ENCODE data around the gene RUVBL2.
"Not testable (repeated sequence)": the region's sequence is repeated elsewhere in the genome, so short reads cannot be mapped to it uniquely, and the experiment has no call there.

The RUVBL2 gene

DNA sequence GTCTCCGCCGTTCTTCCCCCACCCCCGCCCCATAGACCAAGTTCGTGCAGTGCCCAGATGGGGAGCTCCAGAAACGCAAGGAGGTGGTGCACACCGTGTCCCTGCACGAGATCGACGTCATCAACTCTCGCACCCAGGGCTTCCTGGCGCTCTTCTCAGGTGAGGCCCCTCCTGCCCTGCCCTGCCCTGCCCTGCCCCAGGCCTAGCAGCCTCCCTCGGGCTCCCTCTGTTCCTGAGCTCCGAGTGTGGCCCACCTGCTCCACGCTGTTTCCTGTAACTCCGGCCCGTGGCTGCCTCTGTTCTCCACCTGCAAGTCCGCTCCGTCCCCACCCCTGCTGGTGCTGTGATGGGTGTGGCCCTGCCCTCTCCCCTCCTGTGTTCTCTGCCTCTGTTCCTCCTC, 16.8 kb downstream of the RUVBL2 start:
- no peaks in the 10 kb centered on the region for H3K9me3 ChIP-seq (ENCODE audit: control insufficient read depth in 2 of 2, low read length in 2 of 2)
- no peaks in the 10 kb centered on the region for H3K4me1 ChIP-seq (ENCODE audit: control insufficient read depth, insufficient read depth, low read length)
- H3K9ac ChIP-seq (ENCODE audit: low read length in 2 of 2), result no peak overlapping the region
- H3K27me3 ChIP-seq (ENCODE audit: control insufficient read depth in 1 of 2, insufficient read depth in 2 of 2, low read length in 2 of 2), result no peaks in the 10 kb centered on the region
- no peak overlapping the region for H3K27ac ChIP-seq (ENCODE audit: low read length)
- no peak overlapping the region for H3K4me3 ChIP-seq (ENCODE audit: low read length in 2 of 2)
- peaks cover 30 to 35% of the 10 kb centered on the region in 2 donors for H3K36me3 ChIP-seq (ENCODE audit: control insufficient read depth in 2 of 2, insufficient read depth in 2 of 2, low read length in 2 of 2)

- H3K27me3 ChIP-seq (ENCODE audit: control insufficient read depth in 1 of 2, insufficient read depth in 2 of 2, low read length in 2 of 2), result no peaks in the 10 kb centered on the region
- peaks cover 30 to 38% of the 10 kb centered on the region in 2 donors for H3K36me3 ChIP-seq (ENCODE audit: control insufficient read depth in 2 of 2, insufficient read depth in 2 of 2, low read length in 2 of 2)
- H3K9me3 ChIP-seq (ENCODE audit: control insufficient read depth in 2 of 2, low read length in 2 of 2), result no peaks in the 10 kb centered on the region
- H3K27ac ChIP-seq (ENCODE audit: low read length), result no peak overlapping the region
- H3K4me3 ChIP-seq (ENCODE audit: low read length in 2 of 2), result no peak overlapping the region
- H3K4me1 ChIP-seq (ENCODE audit: control insufficient read depth, insufficient read depth, low read length), result no peaks in the 10 kb centered on the region
- H3K9ac ChIP-seq (ENCODE audit: low read length in 2 of 2), result no peak overlapping the region
Measured at GRCh38 chr19:49011194-49011593, 17.5 kb downstream of the RUVBL2 start.

DNA sequence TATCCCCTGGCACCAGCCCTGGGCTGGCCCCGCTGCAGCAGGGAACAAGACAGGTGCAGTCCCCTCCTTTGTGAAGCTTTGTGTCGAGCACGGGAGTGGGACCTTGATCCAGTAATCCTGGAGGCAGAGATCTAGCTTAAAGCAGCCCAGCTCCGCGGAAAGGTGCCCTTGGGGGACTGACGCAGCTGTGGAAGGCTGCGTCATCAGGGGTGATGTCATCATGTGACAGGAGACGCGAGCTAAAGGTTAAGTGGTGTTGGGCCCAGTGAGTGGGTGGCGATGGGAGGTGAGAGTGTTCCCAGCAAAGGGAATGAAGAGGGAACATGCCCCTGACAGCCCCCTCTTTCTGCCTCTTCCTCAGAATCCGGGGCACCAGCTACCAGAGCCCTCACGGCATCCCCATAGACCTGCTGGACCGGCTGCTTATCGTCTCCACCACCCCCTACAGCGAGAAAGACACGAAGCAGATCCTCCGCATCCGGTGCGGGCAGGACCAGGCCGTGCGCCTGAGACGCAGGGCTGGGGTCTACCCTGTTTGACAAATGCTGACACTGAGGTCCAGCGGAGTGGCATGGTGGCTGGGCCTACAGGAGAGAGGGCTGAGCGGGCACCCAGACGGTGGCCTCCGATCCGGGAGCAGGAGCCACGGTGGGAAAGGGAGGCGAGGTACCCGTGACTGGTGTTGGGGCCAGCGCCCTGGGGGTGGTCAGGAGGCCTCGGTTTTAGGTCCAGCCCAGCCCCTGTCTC, 20.6 kb downstream of the RUVBL2 start:
- H3K4me1 ChIP-seq (ENCODE audit: control insufficient read depth, insufficient read depth, low read length), result peaks cover 14% of the 10 kb centered on the region
- no peaks in the 10 kb centered on the region for H3K9me3 ChIP-seq (ENCODE audit: control insufficient read depth in 2 of 2, low read length in 2 of 2)
- H3K27ac ChIP-seq (ENCODE audit: low read length), result no peak overlapping the region
- H3K27me3 ChIP-seq (ENCODE audit: control insufficient read depth in 1 of 2, insufficient read depth in 2 of 2, low read length in 2 of 2), result peaks cover 0 to 15% of the 10 kb centered on the region in 2 donors
- peaks cover 22 to 25% of the 10 kb centered on the region in 2 donors for H3K36me3 ChIP-seq (ENCODE audit: control insufficient read depth in 2 of 2, insufficient read depth in 2 of 2, low read length in 2 of 2)
- no peak overlapping the region for H3K9ac ChIP-seq (ENCODE audit: low read length in 2 of 2)
- H3K4me3 ChIP-seq (ENCODE audit: low read length in 2 of 2), result no peak overlapping the region

DNA sequence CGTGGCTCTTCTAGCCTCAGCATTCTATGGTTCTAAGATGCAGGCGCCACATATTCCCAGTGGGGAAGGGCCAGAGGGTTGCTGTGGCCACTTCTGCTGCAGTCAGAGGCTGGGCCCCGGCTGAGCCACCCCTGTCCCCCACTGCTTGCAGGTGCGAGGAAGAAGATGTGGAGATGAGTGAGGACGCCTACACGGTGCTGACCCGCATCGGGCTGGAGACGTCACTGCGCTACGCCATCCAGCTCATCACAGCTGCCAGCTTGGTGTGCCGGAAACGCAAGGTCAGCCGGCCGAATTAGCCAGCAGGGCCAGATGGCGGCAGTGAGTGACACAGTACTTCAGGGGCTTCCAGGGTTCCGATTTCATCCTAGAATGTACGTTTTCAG, 21.2 kb downstream of the RUVBL2 start:
- H3K36me3 ChIP-seq (ENCODE audit: control insufficient read depth in 2 of 2, insufficient read depth in 2 of 2, low read length in 2 of 2), result peaks cover 20% of the 10 kb centered on the region in 2 donors
- peaks cover 14% of the 10 kb centered on the region for H3K4me1 ChIP-seq (ENCODE audit: control insufficient read depth, insufficient read depth, low read length)

DNA sequence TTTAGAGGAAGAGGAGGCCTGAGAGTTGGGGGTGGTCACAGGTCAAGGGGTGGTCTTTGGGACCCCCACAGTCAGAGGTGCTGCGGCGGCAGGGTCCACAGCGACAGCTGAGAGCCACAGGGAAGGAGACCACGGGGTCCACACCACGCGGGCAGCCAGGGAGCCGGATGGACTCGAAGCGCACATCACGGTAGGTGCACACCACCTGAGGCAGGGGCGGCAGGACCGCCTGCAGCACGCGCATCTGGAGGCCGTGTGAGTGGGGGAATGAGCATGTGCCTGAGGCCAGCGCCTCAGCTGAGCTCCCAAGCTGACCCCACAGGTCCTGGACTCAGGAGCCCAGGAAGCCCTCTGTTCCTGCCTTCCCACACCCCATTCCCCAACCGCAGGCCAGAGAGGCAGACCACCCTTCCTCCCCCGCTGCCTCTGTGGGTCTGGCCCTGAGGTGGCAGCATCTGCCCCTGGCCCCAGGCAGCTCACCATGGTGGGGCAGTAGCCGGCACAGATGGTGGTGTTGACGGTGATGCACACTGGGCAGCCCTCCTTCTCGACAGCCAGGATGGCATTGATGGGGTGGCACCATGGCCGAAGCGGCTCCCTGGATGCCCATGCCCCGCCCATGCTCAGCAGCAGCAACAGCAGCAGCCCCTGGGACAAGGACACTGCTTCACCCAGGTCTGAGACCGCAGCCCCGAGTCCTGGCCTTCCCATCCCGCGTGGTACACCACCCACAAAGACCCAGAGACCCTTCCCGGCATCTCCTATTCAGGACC, 22.6 kb downstream of the RUVBL2 start:
- peaks cover 7 to 14% of the 10 kb centered on the region in 2 donors for H3K36me3 ChIP-seq (ENCODE audit: control insufficient read depth in 2 of 2, insufficient read depth in 2 of 2, low read length in 2 of 2)

More for the DNA sequence above, 21.2 kb downstream of the RUVBL2 start:
- H3K9me3 ChIP-seq (ENCODE audit: control insufficient read depth in 2 of 2, low read length in 2 of 2), result no peaks in the 10 kb centered on the region
- no peak overlapping the region for H3K27ac ChIP-seq (ENCODE audit: low read length)
- peaks cover 0 to 18% of the 10 kb centered on the region in 2 donors for H3K27me3 ChIP-seq (ENCODE audit: control insufficient read depth in 1 of 2, insufficient read depth in 2 of 2, low read length in 2 of 2)
- no peak overlapping the region for H3K4me3 ChIP-seq (ENCODE audit: low read length in 2 of 2)
- H3K9ac ChIP-seq (ENCODE audit: low read length in 2 of 2), result no peak overlapping the region

GRCh38 chr19:49017041-49017665, 23.5 kb downstream of the RUVBL2 start, which contains the start of gene LHB:
TSS of gene LHB (minus strand) at chr19:49017091. CDS start at chr19:49017081, 10 bp downstream.
- Histone ChIP-seq H3K9ac (ENCODE audit: low read length in 2 of 2) (no peak within 1 kb of the TSS), H3K27me3 (ENCODE audit: control insufficient read depth in 1 of 2, insufficient read depth in 2 of 2, low read length in 2 of 2) (peaks cover 6 to 24% of the 10 kb centered on the region in 2 donors), H3K4me1 (ENCODE audit: control insufficient read depth, insufficient read depth, low read length) (peaks cover 14% of the 10 kb centered on the region), H3K4me3 (ENCODE audit: low read length in 2 of 2) (peak within 1 kb of the TSS; percentile 38 to 71), H3K9me3 (ENCODE audit: control insufficient read depth in 2 of 2, low read length in 2 of 2) (no peaks in the 10 kb centered on the region), H3K27ac (ENCODE audit: low read length) (no peak within 1 kb of the TSS), H3K36me3 (ENCODE audit: control insufficient read depth in 2 of 2, insufficient read depth in 2 of 2, low read length in 2 of 2) (peaks cover 0 to 12% of the 10 kb centered on the region in 2 donors)

More for the DNA sequence above, 22.6 kb downstream of the RUVBL2 start:
- Histone ChIP-seq H3K9me3 (ENCODE audit: control insufficient read depth in 2 of 2, low read length in 2 of 2) (no peaks in the 10 kb centered on the region), H3K27me3 (ENCODE audit: control insufficient read depth in 1 of 2, insufficient read depth in 2 of 2, low read length in 2 of 2) (peaks cover 6 to 24% of the 10 kb centered on the region in 2 donors), H3K9ac (ENCODE audit: low read length in 2 of 2) (no peak overlapping the region), H3K27ac (ENCODE audit: low read length) (no peak overlapping the region), H3K4me1 (ENCODE audit: control insufficient read depth, insufficient read depth, low read length) (peaks cover 14% of the 10 kb centered on the region), H3K4me3 (ENCODE audit: low read length in 2 of 2) (no peak overlapping the region)

DNA sequence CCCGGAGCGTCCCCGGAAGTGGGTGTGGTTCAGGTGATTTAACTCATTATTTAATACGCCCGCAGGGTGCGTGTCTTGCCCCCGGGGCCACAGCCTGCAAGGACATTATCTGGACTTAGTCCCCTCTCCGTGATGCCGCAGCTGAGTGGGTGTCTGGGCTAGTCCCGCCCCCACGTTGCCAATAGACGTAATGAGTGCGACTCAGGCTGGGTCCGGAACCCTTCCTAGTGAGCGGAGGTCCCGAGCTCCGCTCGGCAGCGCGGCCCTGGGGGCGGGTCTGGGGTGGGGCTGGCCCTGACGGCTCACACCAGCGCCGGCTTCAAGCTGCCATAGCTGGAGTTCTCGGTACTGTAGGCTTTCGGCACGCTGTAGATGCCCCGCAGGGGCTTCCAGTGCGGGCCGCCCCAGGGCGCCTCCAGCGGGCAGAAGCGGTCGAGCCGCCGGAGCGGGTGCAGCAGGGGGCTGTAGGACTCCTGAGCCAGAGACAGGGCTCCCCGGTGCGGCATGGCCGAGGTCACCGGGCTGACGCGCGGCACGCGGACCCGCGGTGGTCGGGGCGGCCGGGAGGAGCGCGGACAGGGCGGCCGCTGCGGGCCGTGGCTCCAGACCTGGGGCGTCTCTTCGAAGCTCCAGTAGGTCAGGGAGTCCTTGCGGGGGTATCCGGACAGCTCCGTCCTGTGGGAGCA, 24.1 kb downstream of the RUVBL2 start:
- Histone ChIP-seq H3K27ac (ENCODE audit: low read length) (no peak overlapping the region), H3K4me3 (ENCODE audit: low read length in 2 of 2) (peak overlapping the region; percentile 38 to 71), H3K4me1 (ENCODE audit: control insufficient read depth, insufficient read depth, low read length) (peaks cover 14% of the 10 kb centered on the region), H3K27me3 (ENCODE audit: control insufficient read depth in 1 of 2, insufficient read depth in 2 of 2, low read length in 2 of 2) (peaks cover 6 to 24% of the 10 kb centered on the region in 2 donors), H3K9me3 (ENCODE audit: control insufficient read depth in 2 of 2, low read length in 2 of 2) (no peaks in the 10 kb centered on the region), H3K9ac (ENCODE audit: low read length in 2 of 2) (peak overlapping the region in 1 of 2 donors; percentile 17), H3K36me3 (ENCODE audit: control insufficient read depth in 2 of 2, insufficient read depth in 2 of 2, low read length in 2 of 2) (peaks cover 0 to 12% of the 10 kb centered on the region in 2 donors)

DNA sequence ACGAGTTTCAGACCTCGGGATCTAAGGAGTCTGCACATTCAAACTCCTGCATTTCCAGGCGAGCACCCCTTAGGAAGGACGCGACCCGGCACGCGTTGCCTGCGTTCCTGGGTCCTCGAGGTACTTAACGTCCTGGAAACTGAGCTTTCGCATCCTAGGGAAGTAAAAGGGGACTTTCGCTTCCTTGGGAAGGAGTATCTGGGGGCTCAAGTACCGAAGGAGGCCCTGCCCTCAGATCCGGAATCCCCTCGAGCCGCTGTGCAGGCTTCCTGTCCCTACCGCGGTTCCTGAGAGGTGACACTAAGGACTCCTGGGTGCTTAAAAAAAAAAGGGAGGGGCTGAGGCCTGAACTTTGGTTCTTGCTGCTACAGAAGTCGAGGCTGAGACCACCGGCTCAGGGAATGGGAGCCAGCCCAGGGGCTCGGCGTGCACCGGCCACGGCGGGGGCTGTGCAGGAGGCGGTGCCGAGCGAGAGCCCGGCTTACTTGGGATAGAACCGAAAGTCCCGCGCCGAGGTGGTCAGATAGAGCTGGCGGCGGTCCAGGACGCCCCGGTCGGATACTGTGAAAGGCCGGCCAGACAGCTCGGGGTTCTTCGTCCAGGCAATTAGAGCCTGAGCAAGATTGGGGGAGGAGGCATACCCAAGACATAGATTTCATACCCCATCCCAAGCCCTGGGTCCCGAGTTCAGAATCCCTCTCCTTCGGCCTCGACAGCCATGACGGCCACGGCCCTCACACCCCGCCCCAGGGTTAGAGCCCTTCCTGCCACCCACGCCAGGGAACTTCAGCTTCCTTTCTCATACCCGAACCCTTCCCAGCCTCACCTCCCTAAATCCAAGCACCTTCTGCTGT, 24.9 kb downstream of the RUVBL2 start:
- H3K9ac ChIP-seq (ENCODE audit: low read length in 2 of 2), result peak overlapping the region in 1 of 2 donors; percentile 17
- not testable (repeated sequence) for H3K9me3 ChIP-seq (ENCODE audit: control insufficient read depth in 2 of 2, low read length in 2 of 2)

GRCh38 chr19:49019242-49019932, 25.7 kb downstream of the RUVBL2 start:
- Histone ChIP-seq H3K9me3 (ENCODE audit: control insufficient read depth in 2 of 2, low read length in 2 of 2) (no peaks in the 10 kb centered on the region), H3K27me3 (ENCODE audit: control insufficient read depth in 1 of 2, insufficient read depth in 2 of 2, low read length in 2 of 2) (peaks cover 6 to 24% of the 10 kb centered on the region in 2 donors), H3K4me3 (ENCODE audit: low read length in 2 of 2) (peak overlapping the region in 1 of 2 donors; percentile 71), H3K36me3 (ENCODE audit: control insufficient read depth in 2 of 2, insufficient read depth in 2 of 2, low read length in 2 of 2) (peaks cover 0 to 9% of the 10 kb centered on the region in 2 donors), H3K9ac (ENCODE audit: low read length in 2 of 2) (no peak overlapping the region), H3K4me1 (ENCODE audit: control insufficient read depth, insufficient read depth, low read length) (peaks cover 14% of the 10 kb centered on the region), H3K27ac (ENCODE audit: low read length) (no peak overlapping the region)

More for the DNA sequence above, 24.9 kb downstream of the RUVBL2 start:
- H3K27ac ChIP-seq (ENCODE audit: low read length), result not testable (repeated sequence)
- Histone ChIP-seq H3K4me3 (ENCODE audit: low read length in 2 of 2) (peak overlapping the region; percentile 38 to 71), H3K4me1 (ENCODE audit: control insufficient read depth, insufficient read depth, low read length) (peaks cover 14% of the 10 kb centered on the region), H3K27me3 (ENCODE audit: control insufficient read depth in 1 of 2, insufficient read depth in 2 of 2, low read length in 2 of 2) (peaks cover 6 to 24% of the 10 kb centered on the region in 2 donors), H3K36me3 (ENCODE audit: control insufficient read depth in 2 of 2, insufficient read depth in 2 of 2, low read length in 2 of 2) (peaks cover 0 to 12% of the 10 kb centered on the region in 2 donors)

Measured in stomach smooth muscle (tissue), 2 donors.